GM19193 (cell line): ENCODE results near the gene SMLR1.

Experiments
- POLR2A ChIP-seq: IDR thresholded peaks from 4 replicates; pipeline ENCODE4 v1.6.1; 2011; ENCODE audit not compliant: insufficient read depth, insufficient read length; ENCODE audit errors: extremely low read depth

Gene SMLR1

DNA sequence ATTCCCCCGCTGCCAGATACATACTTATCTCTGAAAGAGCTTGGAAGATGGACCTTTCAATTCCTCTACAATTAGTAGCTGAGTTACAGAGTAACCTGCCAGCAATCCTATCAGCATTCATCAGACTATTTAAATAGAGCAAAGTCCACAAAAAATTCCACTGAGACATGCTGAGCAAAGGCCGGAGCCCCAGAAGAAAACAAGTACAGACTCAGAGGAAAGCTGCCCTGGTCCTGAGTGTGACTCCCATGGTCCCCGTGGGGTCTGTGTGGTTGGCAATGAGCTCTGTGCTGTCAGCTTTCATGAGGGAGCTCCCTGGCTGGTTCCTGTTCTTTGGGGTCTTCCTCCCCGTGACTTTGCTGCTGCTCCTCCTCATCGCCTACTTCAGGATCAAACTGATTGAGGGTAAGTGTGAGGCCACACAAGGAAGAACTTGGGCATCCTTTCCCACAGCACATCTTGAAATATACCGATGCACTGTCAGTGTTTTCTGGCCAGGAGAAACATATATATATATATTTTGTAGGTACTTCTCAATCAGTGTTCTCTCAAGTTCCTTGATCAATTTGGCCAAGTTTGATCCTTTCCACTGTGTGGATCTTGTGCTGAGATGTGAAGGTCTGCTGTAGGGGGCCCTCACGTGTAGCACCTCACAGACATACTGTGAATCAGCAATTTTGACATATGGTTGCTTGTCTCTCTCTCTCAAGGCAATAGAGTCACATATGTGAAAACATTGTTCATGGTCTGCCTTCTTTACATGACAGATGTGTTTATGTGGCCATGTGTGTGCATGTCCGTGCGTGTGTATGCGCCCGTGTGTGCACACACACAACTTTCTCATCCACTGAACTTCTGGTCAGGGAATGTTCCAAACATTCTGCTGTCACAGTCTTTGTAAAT, at the start of gene SMLR1:
TSS of gene SMLR1 (plus strand) at position 160 of the 903 bp plus-strand sequence. CDS start at position 168, 8 bp downstream.
- no peak for TF ChIP-seq POLR2A

DNA sequence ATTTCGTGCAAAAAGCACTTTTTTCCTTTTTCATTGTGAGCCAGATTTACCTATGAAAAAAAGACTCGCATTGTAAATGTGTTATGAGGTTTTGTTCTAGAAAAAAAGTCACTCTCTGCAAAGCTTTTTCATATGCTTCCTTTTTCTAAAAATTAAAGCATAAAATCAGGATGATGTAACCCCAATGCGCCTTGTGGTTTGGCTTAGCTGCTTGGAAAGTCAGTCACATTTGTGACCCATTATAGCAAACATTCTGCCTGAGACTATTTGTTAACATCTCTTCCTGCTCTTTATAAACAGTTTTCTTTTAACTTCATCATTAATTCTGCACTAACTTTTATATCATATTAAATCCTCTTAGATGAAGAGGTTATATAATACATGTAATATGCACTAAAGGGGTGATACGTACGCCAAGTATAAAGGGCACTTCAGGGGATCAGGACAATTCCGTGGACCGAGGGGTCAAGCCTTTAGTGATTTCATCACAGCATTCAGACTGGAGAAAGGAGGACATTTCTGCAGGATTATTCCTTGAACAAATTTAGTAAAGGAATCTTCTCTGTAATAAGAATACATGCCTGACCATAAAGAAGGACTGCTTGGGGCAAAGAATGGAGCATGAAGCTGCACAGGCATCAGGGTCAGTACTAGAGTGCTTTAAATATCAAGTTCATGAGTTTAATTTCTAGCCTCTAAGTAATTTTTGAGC, 48.1 kb upstream of the SMLR1 start:
- TF ChIP-seq POLR2A, result no peak

DNA sequence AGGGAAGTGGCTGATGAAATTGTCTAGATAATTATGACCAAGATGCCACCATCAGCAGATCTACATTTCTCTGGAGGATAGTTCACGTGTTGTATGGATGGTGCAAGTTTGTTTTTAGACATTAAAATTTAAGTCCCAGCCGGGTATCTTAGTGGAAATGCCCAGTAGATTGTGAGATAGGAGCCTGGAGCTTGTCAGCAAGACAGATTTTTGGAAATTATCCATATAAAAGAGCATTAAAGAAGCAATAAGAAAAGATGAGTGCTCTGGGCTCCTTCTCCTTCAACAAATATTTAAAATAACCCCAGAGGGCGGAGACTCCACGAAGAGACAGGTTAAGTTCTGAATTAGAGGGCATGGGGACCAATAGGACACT, 47.6 kb upstream of the SMLR1 start:
- TF ChIP-seq POLR2A, result no peak

DNA sequence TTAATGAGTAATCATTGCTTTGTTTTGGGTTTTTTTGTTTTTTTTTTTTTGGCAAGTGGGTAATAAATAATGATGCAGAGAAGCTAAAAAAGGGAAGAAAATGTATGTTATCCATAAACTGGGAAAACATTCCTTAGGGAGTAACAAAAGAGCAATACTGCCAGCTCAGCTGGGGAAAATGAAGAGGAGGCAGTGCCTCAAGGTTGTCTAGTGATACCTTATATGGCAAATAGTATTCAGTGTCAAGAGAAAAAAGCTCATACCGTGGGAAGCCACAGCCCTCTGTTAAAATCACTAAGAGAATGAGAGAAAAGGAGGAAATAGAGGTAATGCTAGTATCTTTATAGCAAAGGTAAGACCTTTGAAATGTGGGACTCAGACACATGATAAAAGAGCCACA, 47.1 kb upstream of the SMLR1 start:
- no peak for TF ChIP-seq POLR2A

DNA sequence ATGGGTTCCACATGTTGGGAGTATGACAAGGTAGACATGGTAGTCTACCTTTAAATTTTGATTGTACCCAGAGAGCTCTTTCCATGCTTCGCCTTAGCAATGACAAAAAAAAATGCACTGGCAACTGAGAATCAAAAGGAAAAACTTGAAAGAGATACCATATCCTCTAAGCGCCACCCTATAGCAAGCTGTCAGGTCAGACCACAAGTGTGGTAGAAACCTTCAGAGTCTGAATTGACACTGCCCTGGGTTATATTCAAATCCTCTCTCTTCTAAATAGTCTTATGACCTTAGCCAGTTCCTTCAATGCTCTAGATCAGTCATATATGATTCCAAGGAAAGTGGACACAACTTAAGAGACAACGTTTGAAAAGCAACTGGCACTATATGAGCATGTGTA, 45.6 kb upstream of the SMLR1 start:
- TF ChIP-seq POLR2A, result no peak

DNA sequence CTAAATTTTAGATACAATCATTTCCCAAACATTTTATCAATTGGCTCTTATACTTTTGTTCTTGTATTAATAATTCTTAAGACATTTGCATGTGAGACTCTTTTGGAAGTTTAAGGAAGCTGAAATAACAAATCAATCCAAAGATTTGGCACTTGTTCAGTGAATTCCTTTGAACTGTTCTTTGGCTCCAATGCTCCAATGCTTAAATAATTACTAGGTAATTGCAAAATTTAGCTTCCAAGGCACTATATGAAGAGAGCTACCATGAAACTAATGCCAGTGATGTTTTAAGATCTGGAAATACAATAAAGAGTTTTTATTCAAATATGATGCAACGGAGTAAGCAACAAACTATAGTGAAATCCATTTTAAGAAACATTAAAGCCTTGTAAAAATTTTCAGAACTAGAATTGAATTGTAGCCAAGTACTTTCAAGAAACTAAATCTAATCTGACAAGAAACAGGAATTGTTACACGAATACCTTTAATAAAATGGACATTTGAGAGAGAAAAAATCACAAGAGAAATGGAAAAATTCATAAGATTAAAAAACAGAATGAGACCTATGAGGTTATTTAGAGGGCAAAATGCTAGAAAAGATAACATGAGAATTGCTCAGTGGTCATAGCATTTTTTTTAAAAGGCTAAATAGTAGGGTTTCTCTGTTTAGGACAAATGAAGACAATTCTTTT, 43.6 kb upstream of the SMLR1 start:
- no peak for TF ChIP-seq POLR2A

DNA sequence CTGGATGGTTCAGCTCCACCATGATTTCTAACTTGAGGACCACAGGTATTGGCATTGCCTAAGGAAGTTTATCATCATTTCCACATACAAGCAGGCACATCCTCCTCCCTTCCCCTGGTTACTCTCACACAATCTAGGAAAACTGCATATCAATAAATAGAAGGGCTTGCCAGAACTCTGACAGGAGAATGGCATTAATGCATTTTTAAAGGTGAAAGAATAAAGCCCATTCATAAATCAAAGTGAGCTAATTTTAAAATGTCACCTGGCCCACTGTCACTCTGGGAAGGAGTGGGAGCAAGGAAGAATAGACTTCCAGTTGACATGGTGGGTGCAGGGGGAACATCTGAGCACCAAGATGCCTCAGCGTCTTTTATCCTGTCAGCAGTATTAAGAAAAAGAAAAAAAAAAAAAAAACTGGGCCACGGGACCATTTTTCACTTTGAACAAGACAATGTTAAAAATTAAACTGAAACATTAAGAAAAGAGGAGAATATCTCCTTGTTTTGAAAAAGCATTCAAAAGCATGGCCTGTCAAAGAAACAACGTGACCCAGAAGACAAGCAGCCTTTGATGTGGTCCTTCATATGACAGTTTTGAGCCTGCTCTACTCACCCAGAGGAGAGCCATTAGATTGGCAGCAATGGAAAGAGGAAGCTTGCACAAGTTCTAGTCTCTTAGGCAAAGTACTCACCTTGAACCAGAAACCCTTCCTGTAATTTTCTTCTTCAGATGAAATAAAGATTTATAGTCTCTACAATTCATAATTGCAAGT, 39.3 kb upstream of the SMLR1 start:
- TF ChIP-seq POLR2A, result no peak

DNA sequence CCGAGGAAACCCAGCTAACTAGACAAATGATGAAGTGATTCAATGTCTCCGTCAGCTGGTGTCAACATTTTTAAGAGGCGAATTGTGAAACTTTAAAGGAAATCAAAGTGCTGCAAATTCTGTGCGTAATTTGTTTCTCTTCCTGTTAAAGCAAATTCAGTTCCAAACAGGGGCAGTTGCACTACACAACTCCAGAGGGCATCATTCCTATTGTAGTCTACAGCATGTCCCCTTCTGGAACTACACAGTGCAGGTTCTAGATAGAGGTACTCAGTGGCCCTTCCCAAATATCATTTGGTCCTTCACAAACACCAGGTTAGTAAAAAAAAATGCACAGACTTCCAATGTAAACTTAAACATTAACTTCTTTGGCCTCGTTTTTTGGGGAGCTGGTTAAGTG, 38.3 kb upstream of the SMLR1 start:
- TF ChIP-seq POLR2A, result no peak

DNA sequence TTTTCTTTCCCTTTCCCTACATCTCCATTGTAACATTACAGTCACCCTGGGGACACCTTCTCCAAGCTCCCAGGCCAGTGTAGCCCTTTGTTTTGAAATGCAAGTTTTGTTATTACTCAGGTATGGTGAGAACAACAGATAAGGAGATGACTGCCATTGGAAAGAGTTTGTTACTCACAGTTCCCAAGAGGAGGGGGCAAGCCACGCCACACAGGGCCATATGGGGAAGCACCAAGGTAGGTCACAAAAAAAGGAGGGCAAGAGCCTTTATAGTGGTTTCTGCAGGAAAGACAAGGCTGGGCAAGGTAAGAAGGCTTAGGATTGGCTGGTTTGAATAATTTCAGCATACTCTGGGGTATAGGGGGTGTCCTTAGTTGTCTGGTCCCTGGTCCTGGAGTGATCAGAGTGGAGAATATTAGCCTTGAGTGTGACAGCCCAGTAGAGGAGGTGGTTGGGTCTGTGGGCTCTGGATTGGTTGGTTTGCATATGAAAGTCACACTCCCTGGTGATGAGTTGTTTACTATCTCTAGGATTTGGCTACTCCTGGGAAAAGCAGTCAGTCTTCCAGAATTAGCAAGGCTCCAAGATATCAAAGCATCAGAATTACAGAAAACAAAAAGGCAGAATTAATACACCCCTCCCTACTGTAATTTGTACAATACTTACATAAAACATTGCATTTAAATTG, 33.1 kb upstream of the SMLR1 start:
- TF ChIP-seq POLR2A, result no peak

DNA sequence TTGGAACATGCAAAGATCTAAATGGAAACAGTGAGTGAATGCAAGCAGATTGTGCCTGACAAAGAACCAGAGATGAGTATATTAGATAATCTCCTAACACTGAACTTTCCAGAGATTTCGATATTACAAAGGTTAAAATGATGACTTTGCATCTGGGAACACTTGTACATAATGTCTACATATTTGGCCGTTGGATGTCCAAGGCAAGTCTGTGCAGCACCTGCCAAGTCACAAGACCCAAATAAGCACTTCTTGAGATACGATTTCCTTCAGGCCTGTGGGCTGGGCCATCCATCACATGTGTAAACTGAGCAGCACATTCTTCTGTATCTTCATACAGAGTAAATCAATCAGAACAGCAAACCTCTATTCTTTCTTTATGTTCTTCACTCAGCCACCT, 32.5 kb upstream of the SMLR1 start:
- TF ChIP-seq POLR2A, result no peak

DNA sequence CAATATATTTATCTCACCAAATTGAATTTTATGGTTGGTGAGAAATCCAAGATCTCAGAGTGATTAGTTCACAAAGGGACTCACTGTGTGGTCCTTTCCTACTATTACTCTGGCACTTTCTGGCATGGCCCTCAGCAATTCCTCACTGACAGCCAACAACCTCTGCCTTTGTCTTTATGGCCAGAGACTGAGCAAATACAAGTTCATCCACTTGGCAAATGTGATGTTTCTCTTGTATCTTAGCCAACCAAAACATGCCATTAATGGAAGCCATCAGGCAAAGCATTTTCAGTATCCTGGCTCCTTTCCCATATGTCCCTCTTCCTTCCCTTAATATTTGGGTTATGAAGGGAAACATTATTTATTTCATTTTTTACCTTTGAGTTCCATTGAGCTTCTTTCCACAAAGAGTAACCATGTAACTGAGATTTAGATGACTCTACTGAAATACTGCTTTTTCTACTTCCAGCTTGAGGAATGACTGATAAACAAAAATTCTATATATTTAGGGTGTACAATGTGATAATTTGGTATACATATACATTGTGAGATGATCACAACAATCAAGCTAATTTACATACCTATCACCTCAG, 30.8 kb upstream of the SMLR1 start:
- no peak for TF ChIP-seq POLR2A

DNA sequence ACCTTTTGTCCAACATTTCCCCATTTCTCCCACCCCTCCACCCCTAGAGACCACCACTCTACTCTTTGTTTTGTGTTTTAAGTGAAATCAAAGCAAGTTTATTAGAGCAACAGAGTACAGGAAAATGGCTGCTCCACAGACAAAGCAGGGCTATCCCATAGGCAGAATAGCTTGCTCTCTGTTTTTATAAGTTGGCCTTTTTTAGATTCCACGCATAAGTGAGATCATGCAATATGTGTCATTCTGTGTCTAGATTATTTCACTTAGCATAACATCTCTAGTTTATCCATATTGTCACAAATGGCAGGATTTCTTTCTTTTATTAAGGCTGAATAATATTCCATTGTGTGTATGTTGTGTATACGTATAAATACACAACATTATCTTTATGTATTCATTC, 30.1 kb upstream of the SMLR1 start:
- TF ChIP-seq POLR2A, result no peak

DNA sequence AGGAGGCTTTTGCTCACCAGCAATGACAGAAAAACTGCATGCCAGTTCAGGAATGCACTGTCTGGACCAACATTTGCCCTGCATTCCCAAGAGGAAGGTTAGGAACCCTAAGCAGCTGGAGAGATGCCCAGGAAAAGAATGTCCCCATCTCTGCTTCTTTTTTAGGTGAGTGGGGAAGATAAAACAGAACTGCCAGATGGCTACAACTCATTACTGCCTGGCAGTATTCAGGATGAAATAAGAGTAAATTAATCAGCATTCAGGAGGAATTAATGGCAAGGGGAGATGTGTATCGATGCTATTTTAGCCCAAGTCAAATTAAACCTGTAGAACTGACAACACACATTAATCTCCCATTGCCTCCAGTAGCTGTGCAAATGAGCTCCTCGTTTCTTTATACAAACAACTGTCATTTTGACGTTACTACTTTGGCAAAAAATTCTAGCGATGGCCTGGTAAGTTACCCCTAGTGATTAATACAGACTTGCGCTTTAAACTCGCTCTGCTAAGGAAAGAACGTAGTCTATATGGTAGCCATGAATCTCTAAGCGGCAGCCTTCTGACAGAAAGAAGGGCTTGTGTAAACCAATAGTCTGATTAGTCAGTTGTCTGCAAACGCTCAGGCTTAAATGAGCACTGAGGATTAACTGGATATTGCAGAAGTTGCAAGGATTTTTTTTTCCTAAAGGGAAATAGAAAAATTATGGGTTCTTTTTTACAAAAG, 16.7 kb upstream of the SMLR1 start:
- TF ChIP-seq POLR2A, result no peak
